Measurements from ENCODE around the gene SMPD1.

SMPD1 gene

GRCh38 chr11:6378640-6378989 lies 11.7 kb upstream of the SMPD1 start:
- H3K9ac ChIP-seq (ENCODE audit: low read depth, low read length): no peak overlapping the region
- DNase-seq: no peak
- no peaks in the 10 kb centered on the region for H4K20me1 ChIP-seq (ENCODE audit: insufficient read depth, low read length)
- H3K4me3 ChIP-seq (ENCODE audit: low read depth in 1 of 2, low read length in 2 of 2): no peak overlapping the region
- H3K27ac ChIP-seq (ENCODE audit: low read length): no peak overlapping the region
- no peaks in the 10 kb centered on the region for H3K9me3 ChIP-seq (ENCODE audit: insufficient read depth, low read length, severe bottlenecking)
- H3K27me3 ChIP-seq (ENCODE audit: insufficient read depth, low read length, poor library complexity): peaks cover 10% of the 10 kb centered on the region
- H3K4me2 ChIP-seq (ENCODE audit: insufficient read depth, low read length): no peak overlapping the region
- H2AFZ ChIP-seq (ENCODE audit: low read depth, low read length): no peak overlapping the region
- H3K79me2 ChIP-seq (ENCODE audit: insufficient read depth, low read length): no peaks in the 10 kb centered on the region
- TF ChIP-seq EZH2 (IDR thresholded peaks at IDR 0.05; ENCODE audit: borderline replicate concordance, low read depth, low read length, severe bottlenecking): no peak
- TF ChIP-seq CTCF (IDR thresholded peaks at IDR 0.05; ENCODE audit: borderline replicate concordance, extremely low read depth, low read length, poor library complexity, severe bottlenecking): no peak
- no peak for ATAC-seq (ENCODE audit: insufficient read depth, low read depth)
- no peaks in the 10 kb centered on the region for H3K4me1 ChIP-seq (ENCODE audit: insufficient read depth, low read length)
- H3K36me3 ChIP-seq (ENCODE audit: insufficient read depth, low read length): no peaks in the 10 kb centered on the region

GRCh38 chr11:6385046-6385777 lies 5.1 kb upstream of the SMPD1 start:
- ATAC-seq (ENCODE audit: insufficient read depth, low read depth): no peak

GRCh38 chr11:6387811-6388599 lies 2.3 kb upstream of the SMPD1 start:
- Histone ChIP-seq H3K27ac (ENCODE audit: low read length) (no peak overlapping the region), H3K4me1 (ENCODE audit: insufficient read depth, low read length) (peaks cover 26% of the 10 kb centered on the region), H3K79me2 (ENCODE audit: insufficient read depth, low read length) (no peaks in the 10 kb centered on the region), H3K36me3 (ENCODE audit: insufficient read depth, low read length) (no peaks in the 10 kb centered on the region), H3K9ac (ENCODE audit: low read depth, low read length) (no peak overlapping the region), H3K4me2 (ENCODE audit: insufficient read depth, low read length) (no peak overlapping the region), H4K20me1 (ENCODE audit: insufficient read depth, low read length) (peaks cover 10% of the 10 kb centered on the region; the same call in 1 of the 2 replicates), H3K9me3 (ENCODE audit: insufficient read depth, low read length, severe bottlenecking) (no peaks in the 10 kb centered on the region), H2AFZ (ENCODE audit: low read depth, low read length) (no peak overlapping the region), H3K4me3 (ENCODE audit: low read depth in 1 of 2, low read length in 2 of 2) (no peak overlapping the region), H3K27me3 (ENCODE audit: insufficient read depth, low read length, poor library complexity) (no peaks in the 10 kb centered on the region)
- no peak for ATAC-seq (ENCODE audit: insufficient read depth, low read depth)
- DNase-seq: no peak
- TF ChIP-seq CTCF (IDR thresholded peaks at IDR 0.05; ENCODE audit: borderline replicate concordance, extremely low read depth, low read length, poor library complexity, severe bottlenecking) (no peak), EZH2 (IDR thresholded peaks at IDR 0.05; ENCODE audit: borderline replicate concordance, low read depth, low read length, severe bottlenecking) (no peak)

More at GRCh38 chr11:6385046-6385777, 5.1 kb upstream of the SMPD1 start:
- H2AFZ ChIP-seq (ENCODE audit: low read depth, low read length): no peak overlapping the region
- H3K27ac ChIP-seq (ENCODE audit: low read length): no peak overlapping the region
- H3K4me2 ChIP-seq (ENCODE audit: insufficient read depth, low read length): no peak overlapping the region
- H3K9me3 ChIP-seq (ENCODE audit: insufficient read depth, low read length, severe bottlenecking): no peaks in the 10 kb centered on the region
- no peak for TF ChIP-seq EZH2 (IDR thresholded peaks at IDR 0.05; ENCODE audit: borderline replicate concordance, low read depth, low read length, severe bottlenecking)
- TF ChIP-seq CTCF (IDR thresholded peaks at IDR 0.05; ENCODE audit: borderline replicate concordance, extremely low read depth, low read length, poor library complexity, severe bottlenecking): no peak
- H3K4me1 ChIP-seq (ENCODE audit: insufficient read depth, low read length): peaks cover 10% of the 10 kb centered on the region
- H3K36me3 ChIP-seq (ENCODE audit: insufficient read depth, low read length): no peaks in the 10 kb centered on the region
- H3K9ac ChIP-seq (ENCODE audit: low read depth, low read length): no peak overlapping the region
- no peaks in the 10 kb centered on the region for H4K20me1 ChIP-seq (ENCODE audit: insufficient read depth, low read length)
- DNase-seq: no peak
- H3K4me3 ChIP-seq (ENCODE audit: low read depth in 1 of 2, low read length in 2 of 2): no peak overlapping the region
- no peaks in the 10 kb centered on the region for H3K79me2 ChIP-seq (ENCODE audit: insufficient read depth, low read length)
- no peaks in the 10 kb centered on the region for H3K27me3 ChIP-seq (ENCODE audit: insufficient read depth, low read length, poor library complexity)
